GM10266 (cell line): ENCODE results near the gene TMEM82.

Experiments used
- DNase-seq: peaks from one replicate; pipeline ENCODE4 v3.0.0; 2012; ENCODE audit errors: extremely low spot score
- TF ChIP-seq, protein P1 (sequence below): IDR thresholded peaks from 2 replicates; pipeline ENCODE4 v1.5.1; 2012; ENCODE audit warnings: mild to moderate bottlenecking, low read depth; ENCODE audit not compliant: control insufficient read depth, insufficient read depth; ENCODE audit errors: missing control alignments

The TMEM82 gene

DNA sequence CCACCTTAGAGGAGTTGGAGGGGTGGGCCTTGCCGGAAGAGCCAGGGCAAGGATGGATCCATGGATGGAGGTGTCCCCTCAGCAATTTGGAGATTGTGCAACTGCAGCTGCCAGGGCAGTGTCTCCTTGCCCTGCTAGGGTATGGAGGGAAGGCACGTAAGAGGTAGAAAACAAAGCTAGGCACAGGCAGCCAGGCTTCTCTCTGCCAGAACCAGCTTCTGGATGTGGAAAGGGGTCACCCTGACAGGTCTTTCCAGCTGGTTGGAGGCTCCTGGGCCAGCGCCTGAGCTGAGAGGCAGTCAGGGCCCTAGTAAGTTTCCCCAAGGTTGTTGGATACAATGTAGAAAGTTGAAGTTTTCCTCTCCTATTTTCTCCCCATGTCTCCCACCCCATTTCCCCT is 21.4 kb upstream of the TMEM82 start:
- DNase-seq, result no peak
- TF ChIP-seq, protein P1, sequence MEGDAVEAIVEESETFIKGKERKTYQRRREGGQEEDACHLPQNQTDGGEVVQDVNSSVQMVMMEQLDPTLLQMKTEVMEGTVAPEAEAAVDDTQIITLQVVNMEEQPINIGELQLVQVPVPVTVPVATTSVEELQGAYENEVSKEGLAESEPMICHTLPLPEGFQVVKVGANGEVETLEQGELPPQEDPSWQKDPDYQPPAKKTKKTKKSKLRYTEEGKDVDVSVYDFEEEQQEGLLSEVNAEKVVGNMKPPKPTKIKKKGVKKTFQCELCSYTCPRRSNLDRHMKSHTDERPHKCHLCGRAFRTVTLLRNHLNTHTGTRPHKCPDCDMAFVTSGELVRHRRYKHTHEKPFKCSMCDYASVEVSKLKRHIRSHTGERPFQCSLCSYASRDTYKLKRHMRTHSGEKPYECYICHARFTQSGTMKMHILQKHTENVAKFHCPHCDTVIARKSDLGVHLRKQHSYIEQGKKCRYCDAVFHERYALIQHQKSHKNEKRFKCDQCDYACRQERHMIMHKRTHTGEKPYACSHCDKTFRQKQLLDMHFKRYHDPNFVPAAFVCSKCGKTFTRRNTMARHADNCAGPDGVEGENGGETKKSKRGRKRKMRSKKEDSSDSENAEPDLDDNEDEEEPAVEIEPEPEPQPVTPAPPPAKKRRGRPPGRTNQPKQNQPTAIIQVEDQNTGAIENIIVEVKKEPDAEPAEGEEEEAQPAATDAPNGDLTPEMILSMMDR, result no peak

DNA sequence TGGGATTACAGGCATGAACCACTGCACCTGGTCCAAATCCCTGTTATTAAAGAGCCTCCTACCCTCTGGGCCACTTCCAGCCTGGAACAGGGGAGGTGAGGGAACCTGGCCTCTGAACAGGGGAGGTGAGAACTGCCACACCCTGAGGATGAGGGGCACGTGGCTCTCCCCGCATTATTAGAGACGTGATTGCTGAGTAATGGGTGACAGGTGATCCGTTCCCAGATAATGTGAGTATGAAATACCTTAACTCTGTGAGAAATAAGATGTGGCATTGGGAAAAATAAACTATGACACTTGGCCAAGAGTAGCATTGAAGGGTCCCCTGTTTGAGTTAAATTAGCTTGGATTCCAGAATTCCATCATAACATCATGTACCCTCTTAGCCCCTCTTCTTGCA is 19.9 kb upstream of the TMEM82 start:
- TF ChIP-seq, protein P1, result no peak
- DNase-seq, result no peak

DNA sequence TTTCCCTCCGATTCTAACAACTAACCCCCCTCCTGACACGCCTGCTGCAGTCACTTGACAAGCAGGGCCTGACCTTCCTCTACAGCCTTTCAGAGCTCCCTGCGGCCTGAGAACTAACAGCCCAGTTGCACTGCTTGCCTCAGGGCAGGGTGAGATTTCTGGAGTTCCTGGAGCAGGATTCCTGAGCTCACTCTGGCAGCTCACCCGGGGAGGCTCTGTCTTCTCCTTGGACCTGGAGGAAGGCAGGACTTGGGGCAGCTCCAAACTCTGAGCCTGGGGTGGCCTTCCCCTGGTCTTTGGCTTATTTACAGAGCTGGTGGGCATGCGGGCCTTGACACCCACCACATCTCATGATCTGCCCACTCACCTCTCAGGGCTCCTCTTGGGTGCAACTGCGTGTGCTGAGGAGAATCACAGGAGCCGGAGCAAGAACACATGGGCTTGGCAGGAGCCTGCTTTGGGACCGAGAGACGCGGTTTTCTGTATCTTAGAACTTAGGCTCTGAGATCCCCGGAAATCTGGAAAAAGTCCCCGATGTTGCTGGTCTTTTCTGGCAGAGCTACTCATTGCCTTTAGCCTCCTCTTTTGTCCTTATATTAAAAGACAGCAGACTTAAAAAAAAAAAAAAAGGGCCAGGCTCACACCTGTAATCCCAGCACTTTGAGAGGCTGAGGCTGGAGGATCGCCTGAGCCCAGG is 19.3 kb upstream of the TMEM82 start:
- TF ChIP-seq, protein P1, result no peak
- DNase-seq, result no peak

DNA sequence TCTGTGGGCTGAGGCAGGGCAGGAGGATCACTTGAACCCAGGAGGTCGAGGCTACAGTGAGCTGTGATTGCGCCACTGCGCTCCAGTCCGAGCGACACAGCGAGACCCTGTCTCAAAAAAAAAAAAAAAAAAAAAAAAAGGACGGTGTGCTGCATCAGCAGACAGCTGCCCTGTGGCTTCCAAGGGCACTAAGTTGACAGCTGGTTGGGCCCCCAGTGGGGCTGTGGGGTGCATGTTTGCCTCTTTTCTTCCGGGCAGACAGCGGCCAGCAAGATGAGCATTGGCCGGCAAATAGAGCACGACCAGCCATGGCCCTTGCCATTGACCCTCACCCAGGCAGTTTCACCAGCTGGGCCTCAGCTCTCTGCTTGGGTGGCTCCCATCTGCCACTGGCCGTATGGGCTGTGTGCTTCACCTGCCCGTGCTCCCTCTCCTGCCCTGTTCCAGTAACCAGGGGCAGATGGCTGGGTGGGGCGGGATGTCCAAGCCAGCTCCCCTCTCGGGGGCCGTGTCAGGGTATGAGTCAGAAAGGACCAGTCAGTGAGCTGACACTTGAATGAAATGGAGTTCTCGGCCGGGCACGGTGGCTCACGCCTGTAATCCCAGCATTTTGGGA is 18.6 kb upstream of the TMEM82 start:
- TF ChIP-seq, protein P1, result no peak
- DNase-seq, result no peak

DNA sequence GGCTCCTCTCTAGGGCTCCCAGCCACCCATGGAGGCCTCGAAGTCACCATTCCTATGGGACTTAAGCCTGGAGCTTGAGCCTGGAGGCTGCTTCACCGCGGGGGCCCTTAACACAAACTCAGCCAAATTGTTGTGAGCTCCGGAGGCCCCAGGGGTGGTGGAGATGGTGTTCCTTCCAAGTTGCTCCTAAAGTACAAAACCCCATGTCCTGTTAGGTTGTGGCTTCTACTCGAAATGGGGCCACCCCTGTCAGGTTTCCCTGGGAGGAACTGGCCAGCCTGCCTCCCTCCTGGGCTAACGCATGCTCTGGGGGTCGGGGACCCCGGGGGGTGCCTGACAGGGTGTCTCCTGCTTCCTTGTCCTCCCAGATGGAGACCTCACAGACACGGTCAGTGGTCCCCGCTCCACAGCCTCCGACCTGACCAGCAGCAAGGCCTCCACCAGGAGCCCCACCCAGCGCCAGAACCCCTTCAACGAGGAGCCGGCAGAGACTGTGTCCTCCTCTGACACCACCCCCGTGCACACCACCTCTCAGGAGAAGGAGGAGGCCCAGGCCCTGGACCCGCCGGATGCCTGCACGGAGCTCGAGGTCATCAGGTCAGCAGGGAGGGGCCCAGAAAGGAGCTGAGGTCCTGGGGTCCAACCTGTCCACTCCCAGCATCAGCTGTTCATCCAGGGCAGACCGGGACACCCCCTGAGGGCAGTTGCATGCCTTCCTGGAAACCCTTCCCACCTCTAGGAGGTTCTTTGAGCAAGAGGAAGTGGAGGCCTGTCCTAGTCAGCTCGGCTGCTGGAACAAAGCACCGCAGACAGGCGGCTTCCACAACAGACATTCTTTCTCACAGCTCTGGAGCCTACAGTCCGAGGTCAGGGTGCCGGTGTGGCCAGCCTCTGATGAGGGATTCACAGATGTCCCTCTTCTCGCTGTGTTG is 17.1 kb upstream of the TMEM82 start:
- TF ChIP-seq, protein P1, result no peak
- DNase-seq, result no peak

DNA sequence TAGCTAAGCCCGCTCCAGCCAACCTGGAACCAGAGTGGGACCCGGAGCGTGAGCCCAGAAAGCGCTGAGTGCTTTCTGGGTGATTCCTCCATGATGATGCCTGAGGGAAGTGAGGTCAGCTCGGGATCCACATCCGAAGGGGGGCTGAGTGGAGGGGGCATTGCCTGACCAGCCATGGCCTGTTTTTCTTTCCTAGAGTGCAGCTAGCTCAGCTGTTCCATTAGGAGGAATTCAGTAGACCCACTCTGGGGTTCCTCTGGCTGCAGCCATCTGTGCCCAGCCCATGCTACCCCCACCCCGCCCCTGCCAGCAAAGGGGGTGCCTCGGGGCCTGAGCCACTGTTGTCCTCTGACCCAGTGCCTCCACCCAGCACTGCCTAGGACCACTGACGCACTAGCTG is 15.8 kb upstream of the TMEM82 start:
- TF ChIP-seq, protein P1, result no peak

DNA sequence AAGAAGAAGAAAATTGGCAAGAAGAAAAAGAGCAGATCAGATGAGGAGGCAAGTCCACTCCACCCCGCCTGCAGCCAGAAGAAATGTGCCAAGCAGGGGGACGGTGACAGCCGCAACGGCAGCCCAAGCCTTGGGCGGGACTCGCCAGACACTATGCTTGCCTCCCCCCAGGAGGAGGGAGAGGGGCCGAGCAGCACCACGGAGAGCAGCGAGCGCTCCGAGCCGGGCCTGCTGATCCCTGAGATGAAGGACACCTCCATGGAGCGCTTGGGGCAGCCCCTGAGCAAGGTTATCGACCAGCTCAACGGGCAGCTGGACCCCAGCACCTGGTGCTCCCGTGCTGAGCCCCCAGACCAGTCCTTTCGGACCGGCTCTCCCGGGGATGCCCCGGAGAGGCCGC is 15.3 kb upstream of the TMEM82 start:
- TF ChIP-seq, protein P1, result no peak
- no peak for DNase-seq

More for the DNA sequence above, 15.8 kb upstream of the TMEM82 start:
- DNase-seq, result no peak
